Neutrophil (primary cell): ENCODE results near the gene MIR17HG.
"Not testable (repeated sequence)": the region's sequence is repeated elsewhere in the genome, so short reads cannot be mapped to it uniquely, and the experiment has no call there.

Source experiments
- H3K27ac ChIP-seq: fragments of 200-600 bp; sonication (generic); 2 replicates; pipeline ENCODE4 v1.5.1; 2016; ENCODE audit warnings: mild to moderate bottlenecking, moderate library complexity
- H3K27me3 ChIP-seq: fragments of 200-600 bp; sonication (generic); 2 replicates; pipeline ENCODE4 v1.6.0; 2016; ENCODE audit warnings: mild to moderate bottlenecking
- H3K36me3 ChIP-seq: fragments of 200-600 bp; sonication (generic); 2 replicates; pipeline ENCODE4 v1.5.1; 2017
- H3K4me1 ChIP-seq, 2 experiments: fragments of 200-600 bp in 1 of 2; sonication (generic) in 1 of 2; 1 replicate in 1 of 2; 2 replicates in 1 of 2; pipeline versions ENCODE4 v1.5.1 to v1.6.1; 2013 to 2016; ENCODE audit warnings: low read depth in 1 of 2, low read length in 1 of 2, mild to moderate bottlenecking in 1 of 2, moderate library complexity in 1 of 2; ENCODE audit not compliant: control insufficient read depth in 1 of 2, insufficient read depth in 1 of 2
- H3K4me3 ChIP-seq, 2 experiments: fragments of 200-600 bp in 1 of 2; sonication (generic) in 1 of 2; 1 replicate in 1 of 2; 2 replicates in 1 of 2; pipeline ENCODE4 v1.5.1; 2013 to 2016; ENCODE audit warnings: low read depth in 1 of 2, low read length in 1 of 2, mild to moderate bottlenecking in 1 of 2, moderate library complexity in 1 of 2
- H3K9me3 ChIP-seq: fragments of 200-600 bp; sonication (generic); 2 replicates; pipeline ENCODE4 v1.5.1; 2016
- CTCF ChIP-seq: fragments of 200-600 bp; sonication (generic); IDR thresholded peaks from 2 replicates; pipeline ENCODE4 v1.5.1; 2016; ENCODE audit warnings: antibody characterized with exemption

Gene MIR17HG

GRCh38 chr13:91313581-91313980, 33.9 kb upstream of the MIR17HG start:
- no peak overlapping the region for H3K4me3 ChIP-seq
- H3K4me1 ChIP-seq = no peaks in the 10 kb centered on the region
- H3K36me3 ChIP-seq = no peaks in the 10 kb centered on the region
- TF ChIP-seq CTCF = no peak
- H3K27me3 ChIP-seq = peaks cover 25% of the 10 kb centered on the region
- no peak overlapping the region for H3K27ac ChIP-seq
- H3K9me3 ChIP-seq = no peaks in the 10 kb centered on the region

- no peak overlapping the region for H3K27ac ChIP-seq
- H3K4me3 ChIP-seq = no peak overlapping the region
- no peaks in the 10 kb centered on the region for H3K9me3 ChIP-seq
- H3K36me3 ChIP-seq = no peaks in the 10 kb centered on the region
- H3K4me1 ChIP-seq = no peaks in the 10 kb centered on the region
- no peak for TF ChIP-seq CTCF
- H3K27me3 ChIP-seq = peaks cover 25% of the 10 kb centered on the region
Measured at GRCh38 chr13:91314888-91315287, 32.6 kb upstream of the MIR17HG start.

- no peaks in the 10 kb centered on the region for H3K36me3 ChIP-seq
- no peaks in the 10 kb centered on the region for H3K4me1 ChIP-seq
- peaks cover 6% of the 10 kb centered on the region for H3K27me3 ChIP-seq
- no peak overlapping the region for H3K4me3 ChIP-seq
- no peak for TF ChIP-seq CTCF
- H3K27ac ChIP-seq = no peak overlapping the region
- H3K9me3 ChIP-seq = no peaks in the 10 kb centered on the region
Measured at GRCh38 chr13:91318886-91319285, 28.6 kb upstream of the MIR17HG start.

GRCh38 chr13:91319996-91320395, 27.5 kb upstream of the MIR17HG start:
- no peak for TF ChIP-seq CTCF
- Histone ChIP-seq H3K9me3 (no peaks in the 10 kb centered on the region), H3K4me1 (no peaks in the 10 kb centered on the region), H3K4me3 (no peak overlapping the region), H3K27ac (no peak overlapping the region), H3K36me3 (no peaks in the 10 kb centered on the region), H3K27me3 (no peaks in the 10 kb centered on the region)

- not testable (repeated sequence) for H3K36me3 ChIP-seq, H3K27ac ChIP-seq, H3K27me3 ChIP-seq, H3K4me3 ChIP-seq, H3K9me3 ChIP-seq, H3K4me1 ChIP-seq
Measured at GRCh38 chr13:91320990-91321389, 26.5 kb upstream of the MIR17HG start.

- no peaks in the 10 kb centered on the region for H3K36me3 ChIP-seq
- H3K4me3 ChIP-seq = no peak overlapping the region
- no peak for TF ChIP-seq CTCF
- no peaks in the 10 kb centered on the region for H3K27me3 ChIP-seq
- no peaks in the 10 kb centered on the region for H3K4me1 ChIP-seq
- no peak overlapping the region for H3K27ac ChIP-seq
- H3K9me3 ChIP-seq = no peaks in the 10 kb centered on the region
Measured at GRCh38 chr13:91323349-91323748, 24.1 kb upstream of the MIR17HG start.
